Embryonic facial prominence (tissue), 1 donor: ENCODE measurements around the gene TMTC4.
"Not testable (repeated sequence)": the region's sequence is repeated elsewhere in the genome, so short reads cannot be mapped to it uniquely, and the experiment has no call there.

Source experiments
- DNase-seq: peaks from one replicate; pipeline ENCODE4 v3.0.0-alpha.2; 2016; ENCODE audit errors: extremely low spot score

TMTC4 gene

DNA sequence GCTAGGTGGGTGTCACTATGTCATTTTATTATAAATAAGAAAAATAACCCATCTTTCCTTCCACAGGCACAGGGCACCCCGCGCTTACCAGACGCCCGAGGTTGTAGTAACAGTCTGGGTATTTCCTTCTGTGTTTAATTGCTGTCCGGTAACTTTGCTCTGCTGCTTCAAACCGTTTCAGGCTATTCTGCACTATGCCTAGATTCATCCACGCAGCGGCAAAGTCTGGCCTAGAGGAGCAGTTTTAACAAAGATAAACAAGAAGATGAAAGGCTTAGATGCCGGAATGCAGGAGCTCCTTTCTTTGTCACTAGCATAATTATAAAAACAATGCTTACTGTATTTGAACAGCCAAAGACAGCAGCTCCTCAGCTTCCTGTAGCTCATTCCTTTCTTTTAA is 49.1 kb downstream of the TMTC4 start:
- DNase-seq, result no peak

DNA sequence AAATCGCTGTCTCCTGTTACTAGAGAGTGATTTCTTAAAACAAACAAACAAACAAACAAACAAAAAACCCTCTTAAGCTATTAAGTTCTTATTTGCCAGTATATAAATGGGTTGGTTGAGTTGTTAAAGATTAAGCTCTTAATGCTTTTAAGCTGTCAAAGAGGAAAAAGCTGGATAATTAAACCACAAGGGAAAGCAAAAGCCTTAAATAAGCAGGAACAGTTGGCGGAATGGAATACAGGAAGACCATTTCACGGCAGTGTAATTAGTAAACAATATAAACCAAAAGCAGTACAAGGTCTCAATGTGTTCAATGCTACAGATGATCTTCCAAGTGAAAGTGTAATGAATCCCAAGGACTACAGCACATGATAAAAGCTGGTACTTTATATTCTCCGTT is 53.8 kb downstream of the TMTC4 start:
- no peak for DNase-seq

DNA sequence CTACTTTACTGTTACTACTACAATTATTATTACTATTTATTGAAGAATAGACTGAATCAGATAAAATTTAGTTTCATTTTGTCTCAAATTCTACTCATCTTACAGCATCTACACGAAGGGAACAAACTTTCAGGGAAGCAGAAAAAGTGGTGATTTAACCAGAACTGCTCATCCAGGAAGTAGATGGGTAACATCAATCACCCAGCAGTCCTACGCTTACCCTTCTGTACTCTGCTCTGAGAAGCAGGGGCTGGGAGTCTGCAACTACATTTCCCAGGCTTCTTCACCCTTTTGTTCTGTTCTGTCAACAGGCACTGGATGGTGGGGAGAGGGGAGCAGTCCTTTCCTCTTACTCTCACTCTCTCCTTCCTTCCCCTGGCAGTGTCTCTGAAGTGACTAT is 54.7 kb downstream of the TMTC4 start:
- no peak for DNase-seq

DNA sequence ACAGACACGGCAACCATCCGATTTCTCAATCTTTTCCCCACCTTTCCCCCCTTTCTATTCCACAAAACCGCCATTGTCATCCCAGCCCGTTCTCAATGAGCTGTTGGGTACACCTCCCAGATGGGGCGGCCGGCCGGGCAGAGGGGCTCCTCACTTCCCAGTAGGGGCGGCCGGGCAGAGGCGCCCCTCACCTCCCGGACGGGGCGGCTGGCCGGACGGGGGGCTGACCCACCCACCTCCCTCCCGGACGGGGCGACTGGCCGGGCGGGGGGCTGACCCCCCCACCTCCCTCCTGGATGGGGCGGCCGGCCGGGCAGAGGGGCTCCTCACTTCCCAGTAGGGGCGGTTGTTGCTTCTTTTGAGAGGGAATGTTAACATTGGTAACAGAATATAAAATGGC is 55.7 kb downstream of the TMTC4 start:
- not testable (repeated sequence) for DNase-seq

DNA sequence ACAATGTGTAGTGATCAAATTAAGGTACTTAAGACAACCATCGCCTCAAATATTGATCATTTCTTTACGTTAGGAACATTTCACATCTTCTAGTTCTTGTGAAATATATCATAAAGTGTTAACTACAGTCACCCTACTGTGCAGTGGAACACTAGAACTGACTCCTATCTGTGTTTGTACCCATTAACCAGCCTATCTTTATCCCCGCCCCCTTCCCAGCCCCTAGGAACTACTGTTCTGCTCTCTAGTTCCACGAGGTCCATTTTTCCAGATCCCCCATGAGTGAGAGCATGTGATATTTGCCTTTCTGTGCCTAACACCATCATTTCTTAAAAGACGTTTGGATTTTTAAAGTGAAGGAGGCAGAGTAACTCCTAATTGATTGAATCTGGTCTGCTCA is 61.6 kb downstream of the TMTC4 start:
- DNase-seq, result no peak

DNA sequence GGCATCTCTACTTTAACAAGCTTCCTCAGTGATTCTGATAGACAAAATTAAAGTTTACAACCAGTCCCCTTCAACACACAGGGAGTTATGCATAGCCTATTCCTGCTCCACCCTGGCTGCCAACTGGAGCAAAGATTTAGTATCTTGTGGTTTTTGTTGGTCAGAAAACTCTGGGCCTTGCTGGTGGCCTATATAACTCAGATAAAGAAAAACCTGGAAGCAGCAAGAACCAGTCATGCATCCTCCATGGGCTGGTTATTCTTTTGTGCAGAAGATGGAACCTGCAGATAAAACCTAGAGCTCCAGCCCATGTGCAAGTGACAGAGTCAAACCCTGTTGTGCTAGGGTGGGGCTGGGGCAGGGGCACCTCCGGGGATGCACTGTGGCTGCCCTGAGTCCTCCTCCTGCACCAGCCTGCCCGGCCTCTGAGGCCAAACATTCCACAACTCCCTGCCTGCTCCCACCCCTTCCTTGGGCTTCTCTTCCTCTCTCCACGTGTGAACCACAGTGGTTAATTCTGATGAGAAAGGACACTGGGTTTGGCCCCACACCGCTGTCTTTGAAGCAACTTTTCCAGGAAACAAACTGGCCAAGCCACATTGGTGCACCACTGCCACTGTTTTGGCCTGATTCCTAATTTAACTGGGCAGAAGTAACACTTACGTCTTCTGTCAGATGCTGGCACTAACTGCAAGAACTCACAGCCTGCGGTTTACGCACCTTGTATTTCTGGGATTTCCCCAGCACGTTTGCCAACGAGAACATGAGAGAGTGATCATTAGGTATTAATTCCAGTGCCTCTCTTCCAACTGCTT is 62.7 kb downstream of the TMTC4 start:
- DNase-seq, result no peak

DNA sequence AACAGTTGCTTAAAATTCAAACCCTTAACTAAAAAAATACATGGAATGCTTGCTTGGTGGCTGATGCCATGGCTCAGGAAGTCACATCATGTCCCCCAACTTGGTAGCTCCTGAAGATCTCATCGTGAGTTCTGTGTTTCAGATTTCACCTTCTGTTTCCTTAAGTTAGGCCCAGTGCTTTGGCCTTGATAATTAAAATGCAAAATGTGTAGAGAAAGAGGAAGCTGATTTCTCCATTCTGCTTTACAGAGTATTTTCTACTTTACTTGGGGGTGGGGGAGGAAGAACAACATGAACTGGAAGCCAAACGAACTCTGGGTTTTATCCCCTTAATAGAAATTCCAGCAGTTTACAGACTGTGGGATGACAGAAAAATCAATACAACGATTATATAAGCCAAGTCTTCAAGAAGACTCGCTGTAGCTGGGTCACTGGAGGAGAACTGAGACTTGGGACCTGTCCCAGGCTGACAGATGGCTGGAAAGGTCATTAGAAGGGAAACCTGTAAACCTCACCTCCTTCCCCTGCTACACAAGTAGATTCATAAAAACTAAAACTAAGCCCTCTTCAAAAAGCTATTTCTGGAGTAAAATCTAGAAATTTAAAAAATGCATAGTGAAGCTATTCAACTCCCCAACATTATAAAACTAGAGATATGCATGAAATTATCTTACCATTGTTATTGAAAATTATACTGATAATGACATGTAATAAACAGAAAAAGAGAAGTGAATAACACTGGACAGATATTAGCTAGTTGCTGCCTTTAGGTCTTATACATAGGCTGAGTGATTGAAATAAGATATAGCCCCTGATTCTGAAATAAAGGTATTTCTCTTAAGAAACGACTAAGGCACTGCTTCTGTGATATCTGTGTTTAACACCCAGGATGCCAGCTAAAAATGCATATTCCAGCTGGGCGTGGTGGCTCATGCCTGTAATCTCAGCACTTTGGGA is 63.9 kb downstream of the TMTC4 start:
- no peak for DNase-seq

DNA sequence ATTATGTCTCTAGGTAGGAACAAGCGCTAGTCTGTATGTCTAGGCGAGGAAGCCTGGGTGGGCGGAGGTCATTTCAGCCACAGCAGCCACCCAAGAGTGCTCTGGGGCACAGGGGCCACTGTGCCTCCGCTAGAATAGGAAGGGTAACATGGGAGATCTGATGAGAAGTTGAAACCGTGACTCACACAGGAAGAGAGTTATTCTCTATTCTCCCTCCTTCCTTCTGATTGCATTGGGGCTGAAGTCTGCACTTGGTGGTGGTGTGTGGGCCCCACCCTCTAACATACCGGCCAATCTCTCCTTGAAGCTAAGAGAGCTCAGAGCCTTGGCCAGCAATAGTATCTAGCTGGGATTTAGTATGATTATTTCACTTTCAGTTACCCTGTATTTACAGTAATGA is 65.7 kb downstream of the TMTC4 start:
- DNase-seq, result no peak

DNA sequence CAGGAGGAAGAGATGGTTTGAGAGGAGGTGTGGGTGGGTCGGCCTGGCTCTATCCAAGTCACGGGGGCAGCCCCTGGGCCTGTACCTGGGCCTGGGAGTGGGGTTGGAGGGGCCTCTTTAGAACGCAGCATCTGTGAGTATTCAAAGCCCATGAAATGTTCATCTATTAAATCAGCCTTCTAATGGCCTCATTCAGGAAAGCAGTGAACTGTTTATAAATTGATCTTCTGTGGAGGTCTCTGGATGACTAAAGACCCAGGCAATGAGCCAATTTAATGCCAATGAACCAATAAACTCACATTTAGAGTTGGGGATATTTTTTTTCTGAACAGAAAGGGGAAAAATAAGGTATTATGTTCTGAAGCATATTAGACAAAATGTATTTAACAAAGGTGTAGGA is 66.1 kb downstream of the TMTC4 start:
- no peak for DNase-seq

DNA sequence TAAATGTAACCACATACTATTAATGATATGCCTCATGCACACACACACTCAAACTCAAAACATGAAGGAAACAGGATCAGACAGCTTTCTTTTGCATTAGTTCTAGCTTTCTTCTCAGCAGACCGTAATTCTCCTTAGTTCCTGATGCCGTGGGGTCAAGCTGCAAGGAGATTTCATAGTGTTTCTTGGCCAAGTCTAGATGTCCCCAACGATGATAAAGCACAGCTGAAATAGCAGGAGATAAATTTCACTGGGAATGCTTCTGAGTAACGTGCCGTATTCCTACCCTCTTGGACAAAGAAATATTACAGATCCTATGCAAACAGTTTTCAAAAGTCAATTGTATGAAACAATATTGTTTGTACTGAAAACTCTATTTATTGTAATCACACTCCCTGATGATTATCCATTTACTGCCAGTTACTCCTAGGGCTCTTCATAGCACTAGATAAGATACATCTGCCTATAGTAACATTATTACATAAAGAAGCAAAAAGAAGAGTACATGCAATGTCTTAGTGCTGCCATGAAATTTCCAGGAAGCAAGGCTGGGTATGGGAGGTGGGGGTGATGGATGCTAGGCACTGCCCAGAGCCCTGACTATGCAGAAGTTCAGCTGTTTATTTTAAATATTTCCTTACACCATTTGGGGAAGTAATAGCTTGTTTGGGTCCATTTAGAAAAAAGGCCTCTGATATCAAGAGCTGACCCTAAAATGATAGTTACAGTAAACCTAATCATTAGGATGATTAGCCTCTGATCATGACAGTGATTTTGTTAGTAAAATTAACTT is 69.5 kb downstream of the TMTC4 start:
- no peak for DNase-seq

DNA sequence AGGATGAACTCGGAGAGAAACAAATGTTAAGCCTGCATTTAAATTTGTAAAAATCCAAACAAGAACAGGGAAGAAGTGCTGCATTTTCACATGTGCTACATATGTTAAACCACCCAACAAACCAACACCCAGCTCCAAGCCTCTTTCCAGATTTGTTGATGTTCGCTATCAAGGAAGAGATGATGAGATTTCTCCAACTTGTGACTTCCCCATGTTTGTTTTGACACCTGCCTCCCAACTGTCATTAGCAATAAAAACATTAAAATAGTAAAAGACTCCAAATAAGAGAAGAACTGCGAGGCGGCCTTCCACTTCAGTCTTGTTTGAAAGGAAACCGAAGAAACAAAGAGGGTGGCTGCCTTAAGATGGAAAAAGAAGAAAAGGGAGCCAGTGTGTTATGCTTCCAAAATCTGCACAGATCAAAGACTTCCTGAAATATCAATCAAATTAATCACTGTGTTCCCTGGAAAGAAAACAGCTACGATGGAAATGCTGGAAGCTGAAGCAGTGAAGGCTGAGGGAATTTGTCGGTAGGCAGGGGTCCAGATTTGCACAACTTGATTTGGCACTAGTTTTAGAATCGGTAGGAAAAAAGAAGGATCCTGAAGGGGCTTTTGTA is 72.0 kb downstream of the TMTC4 start:
- no peak for DNase-seq

DNA sequence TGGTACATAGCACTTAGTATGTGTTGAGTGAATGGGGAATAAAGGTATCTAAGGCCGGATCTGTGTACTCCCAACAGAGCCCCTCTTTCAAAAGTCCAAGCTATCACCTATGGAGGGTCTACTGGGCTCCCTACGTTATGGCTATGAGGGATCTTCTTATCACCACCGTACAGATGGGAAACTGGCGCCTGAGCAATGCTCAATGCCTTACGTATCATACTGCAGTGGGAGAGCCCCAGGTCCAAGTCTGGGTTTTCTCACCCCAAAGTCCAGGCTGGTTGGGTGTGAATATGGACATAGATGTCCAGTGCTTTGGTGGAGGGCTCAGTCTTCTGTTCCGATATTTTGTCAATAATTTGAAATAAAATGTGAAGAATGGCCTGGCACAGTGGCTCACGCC is 72.9 kb downstream of the TMTC4 start:
- DNase-seq, result no peak

DNA sequence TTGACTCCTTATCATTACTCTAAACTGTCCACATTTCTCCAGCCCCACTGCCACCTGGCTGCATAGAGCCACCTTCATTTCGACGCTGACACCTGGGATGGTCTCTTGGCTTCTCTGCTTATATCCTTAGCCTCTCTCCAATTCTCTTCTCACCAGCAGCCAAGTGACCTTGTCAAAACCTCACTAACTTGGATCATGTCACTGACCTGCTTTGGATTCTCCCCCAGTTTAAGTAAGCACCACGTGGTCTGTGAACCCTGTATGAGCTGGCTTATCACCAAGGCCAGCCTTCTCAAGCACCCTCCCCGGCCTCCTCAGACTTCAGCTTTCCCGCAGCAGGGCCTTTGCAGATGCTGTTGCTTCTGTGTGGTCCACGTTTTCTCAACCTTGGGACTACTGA is 73.7 kb downstream of the TMTC4 start:
- DNase-seq, result no peak

DNA sequence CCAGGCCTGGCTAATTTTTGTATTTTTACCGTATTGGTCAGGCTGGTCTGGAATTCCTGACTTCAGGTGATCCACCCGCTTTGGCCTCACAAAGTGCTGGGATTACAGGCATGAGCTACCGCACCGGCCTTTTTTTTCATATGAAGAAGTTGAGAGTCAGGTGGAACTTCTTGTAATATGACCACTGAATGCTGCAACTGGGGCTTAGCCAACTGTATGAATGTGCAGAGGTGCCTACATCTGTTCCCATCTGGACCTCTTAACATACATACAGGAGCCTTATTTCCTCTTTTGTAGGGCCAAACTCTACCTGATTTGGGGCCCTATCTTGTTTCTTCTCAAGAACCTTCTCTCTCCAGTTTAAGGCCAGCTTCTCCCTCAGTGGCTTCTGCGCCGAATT is 74.1 kb downstream of the TMTC4 start:
- DNase-seq, result no peak

DNA sequence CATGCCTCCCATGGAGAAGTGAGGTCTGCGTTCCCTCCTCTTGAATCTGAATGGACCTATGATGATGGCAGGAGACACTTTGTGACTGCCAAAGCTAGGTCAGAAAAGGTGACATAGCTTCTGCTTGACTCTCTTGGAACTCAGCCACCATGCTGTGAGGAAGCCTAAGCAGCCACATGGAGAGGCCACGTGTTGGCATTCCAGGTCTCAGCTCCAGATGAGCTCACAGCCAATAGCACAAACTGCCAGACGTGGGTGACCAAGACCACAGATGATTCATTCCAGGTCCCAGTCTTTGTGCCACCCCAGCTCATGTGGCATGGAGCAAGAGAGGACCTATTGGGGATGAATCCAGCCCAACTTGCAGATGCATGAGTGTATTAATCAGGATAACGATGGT is 77.3 kb downstream of the TMTC4 start:
- DNase-seq, result no peak

DNA sequence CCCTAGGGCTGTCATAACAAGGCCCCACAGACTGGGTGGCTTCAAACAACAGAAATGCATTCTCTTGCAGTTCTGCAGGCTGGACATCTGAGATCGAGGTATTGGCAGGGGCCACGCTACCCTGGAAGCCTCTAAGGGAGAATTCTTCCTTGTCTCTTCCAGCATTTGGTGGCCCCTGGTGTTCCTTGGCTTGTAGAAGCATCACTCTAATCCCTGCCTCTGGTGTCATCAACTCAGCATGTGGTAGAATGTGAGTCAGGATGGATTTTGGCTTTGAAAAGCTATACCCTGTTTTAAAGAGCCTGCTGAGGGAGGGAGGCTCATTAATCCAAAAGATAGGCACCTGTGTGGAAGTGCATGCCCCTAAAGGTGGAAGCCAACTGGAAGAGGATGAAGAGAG is 78.1 kb downstream of the TMTC4 start:
- no peak for DNase-seq

DNA sequence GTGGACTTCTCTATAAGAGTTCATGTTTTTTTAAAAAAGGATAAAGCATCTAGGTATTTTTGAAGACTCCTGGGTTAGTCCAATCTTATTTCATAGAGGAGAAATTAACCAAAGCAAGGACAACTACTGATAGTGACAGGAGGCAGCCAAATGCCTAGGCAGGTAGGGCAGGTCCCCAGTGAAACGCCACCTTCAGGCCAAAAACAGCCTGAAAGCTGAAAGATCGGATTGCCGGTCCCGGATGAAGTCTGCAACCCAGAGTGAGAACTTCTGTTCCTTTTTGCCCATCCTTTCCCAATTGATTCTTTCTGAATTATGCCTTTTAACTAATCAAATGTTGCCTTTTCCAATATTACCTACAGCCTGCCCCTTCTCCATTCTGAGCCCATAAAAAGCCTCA is 79.9 kb downstream of the TMTC4 start:
- DNase-seq, result no peak

DNA sequence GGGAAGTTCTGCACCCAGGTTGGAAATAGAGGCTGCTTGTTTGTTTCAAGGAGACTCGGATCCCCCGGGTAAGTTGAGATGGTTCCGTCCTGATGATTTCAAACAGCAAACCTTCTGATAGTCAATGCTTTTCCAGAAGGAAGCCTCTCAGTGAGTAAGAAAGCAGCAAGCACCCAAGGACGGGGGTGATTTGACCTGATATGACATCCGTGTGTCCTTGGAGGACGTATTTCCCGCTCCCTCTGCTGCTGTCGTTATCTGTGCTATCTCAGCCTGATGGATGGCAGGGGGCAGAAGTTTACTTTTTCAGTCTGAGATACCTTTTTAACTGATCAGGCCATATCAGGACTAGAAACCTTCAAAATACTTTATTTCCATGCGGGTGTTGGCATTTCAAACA is 80.3 kb downstream of the TMTC4 start:
- no peak for DNase-seq

DNA sequence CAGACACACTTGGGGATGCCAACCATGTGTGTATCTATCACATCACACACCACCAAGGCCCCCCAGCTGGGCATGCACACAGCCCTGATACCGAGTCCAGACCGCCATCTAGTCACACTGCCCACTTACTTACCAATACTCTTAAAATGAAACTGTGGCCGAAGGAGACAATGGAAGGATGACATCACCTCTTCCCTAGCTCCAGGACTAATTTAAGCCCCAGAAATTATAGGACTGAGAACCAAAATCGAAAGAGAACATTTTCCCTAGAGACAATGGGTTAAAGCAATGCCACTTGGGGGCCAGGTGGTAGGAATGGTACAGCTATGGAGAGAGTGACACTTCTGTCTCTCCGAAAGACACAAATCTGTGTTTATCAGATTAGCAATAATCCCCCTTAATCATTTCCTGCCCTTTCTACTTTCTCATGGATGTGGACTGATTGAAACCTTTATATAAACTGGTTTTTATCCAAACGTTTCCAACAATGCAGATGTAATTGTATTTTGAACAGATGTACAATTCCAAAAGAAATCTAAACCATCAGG is 85.3 kb downstream of the TMTC4 start:
- DNase-seq, result no peak

DNA sequence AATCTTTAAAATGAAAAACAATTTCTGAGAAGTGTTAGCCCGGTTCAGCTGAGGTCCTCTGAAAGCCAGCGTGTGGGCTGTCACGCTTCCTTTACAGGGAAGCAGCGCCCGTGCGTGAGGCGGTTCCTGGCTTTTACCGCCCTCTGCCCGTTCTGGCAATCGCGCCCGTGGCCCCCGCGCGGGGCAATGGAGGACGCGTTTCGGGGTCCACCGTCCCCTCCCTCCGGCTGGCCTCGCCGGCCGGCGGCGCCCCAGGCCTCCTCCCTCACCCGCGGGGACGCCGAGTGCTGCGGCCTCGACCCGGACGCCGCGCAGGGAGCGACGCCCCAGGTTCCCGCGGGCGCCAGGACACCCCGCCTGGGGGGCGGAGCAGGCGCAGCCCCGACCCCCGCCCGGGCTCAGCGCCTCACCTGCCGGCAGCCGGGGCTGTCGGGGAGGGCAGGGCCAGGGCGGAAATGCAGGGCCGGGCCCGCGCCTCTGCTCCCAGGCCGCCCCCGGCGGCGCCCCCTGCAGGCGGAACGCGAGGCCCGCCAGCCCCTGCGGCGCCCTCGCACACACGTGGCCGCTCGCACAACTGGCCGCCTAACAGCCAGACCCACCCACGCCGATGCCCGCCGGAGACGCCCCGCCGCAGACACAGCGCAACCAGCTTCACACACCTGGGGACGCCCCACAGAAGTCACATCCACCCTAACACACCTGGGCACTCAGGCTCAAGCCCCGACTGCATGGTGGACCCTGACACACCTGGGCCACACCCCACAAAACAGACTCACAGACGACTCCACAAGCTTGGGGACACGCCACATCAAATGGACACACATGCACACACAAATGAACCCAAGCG is 86.0 kb downstream of the TMTC4 start, which contains the start of gene GGACT:
Gene GGACT, minus strand, starts transcription at position 459 of the 847 bp plus-strand sequence. CDS start 56,198 bp downstream, outside the sequence.
- DNase-seq, result no peak
